ENCODE results near the gene HPSE2. TPM values are rescaled to one million over a fixed set of nuclear protein-coding genes. Genes with fewer than 3 reads are reported as not detected.
"Not testable (repeated sequence)": the region's sequence is repeated elsewhere in the genome, so short reads cannot be mapped to it uniquely, and the experiment has no call there.

Gene HPSE2
- total RNA-seq, 1 donor from 2014 or later = not detected

DNA sequence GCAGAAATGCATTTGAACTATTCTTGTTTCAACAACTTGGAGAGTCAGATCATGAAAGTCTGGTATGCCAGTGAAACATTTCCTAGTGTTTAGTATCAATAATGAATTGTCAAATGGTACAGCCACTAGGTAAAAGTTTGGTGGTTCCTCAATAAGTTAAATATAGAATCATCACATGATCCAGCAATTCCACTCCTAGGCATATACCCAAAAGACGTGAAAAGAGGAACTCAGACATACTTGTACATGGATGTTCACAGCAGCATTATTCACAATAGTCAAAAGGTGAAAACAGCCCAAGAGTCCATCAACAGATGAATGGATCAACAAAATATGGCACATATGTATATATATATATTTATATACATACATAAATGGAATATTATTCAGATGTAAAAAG, 721.9 kb downstream of the HPSE2 start:
- DNase-seq (ENCODE audit: low read depth) = no peak

DNA sequence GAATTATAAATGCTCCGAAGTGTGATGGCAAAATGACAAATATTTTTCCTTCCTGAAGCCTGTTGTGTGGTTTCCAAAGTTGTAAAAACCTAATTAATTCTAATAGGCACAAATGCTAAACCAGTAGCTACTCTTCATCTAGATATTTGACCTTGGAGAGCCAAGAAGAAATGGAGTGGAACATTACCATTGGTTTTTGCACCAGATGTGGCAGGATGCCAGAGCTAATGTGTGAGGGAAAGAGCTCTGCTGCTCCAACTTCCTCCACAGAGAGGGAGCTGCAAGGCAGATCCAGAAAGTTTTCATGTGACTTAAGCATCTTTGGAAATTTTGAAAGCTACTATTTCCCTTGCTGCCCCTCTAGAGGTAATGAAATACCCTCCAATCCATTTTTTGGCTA, 723.8 kb downstream of the HPSE2 start:
- no peak for DNase-seq (ENCODE audit: low read depth)

DNA sequence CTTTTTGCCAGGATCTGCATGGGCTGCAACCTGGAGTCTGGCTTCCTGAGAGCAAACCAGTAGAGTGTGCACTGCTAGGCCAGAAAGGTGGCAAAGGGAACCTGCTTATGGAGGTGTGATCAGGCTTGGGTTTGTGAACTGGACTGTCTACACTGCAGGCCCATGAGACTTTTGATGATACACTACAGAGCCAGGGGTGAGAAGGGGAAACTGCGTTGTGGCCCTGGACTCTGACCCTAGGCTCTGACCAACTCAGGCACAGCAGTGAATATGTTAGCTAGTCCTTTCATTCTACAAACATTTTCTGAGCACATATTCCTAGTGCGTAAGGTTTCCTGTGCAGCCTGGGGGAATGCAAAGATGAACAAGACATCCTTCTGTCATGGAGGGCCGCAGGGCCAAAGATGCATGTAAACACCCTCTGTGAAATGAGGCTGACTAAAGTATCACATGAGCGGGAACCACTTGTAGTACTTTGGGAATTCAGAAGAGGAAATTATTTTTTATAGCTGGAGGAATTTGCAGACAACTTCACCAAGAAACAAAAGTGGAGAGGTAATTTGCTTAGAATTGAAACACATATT, 725.1 kb downstream of the HPSE2 start:
- DNase-seq (ENCODE audit: low read depth) = no peak

DNA sequence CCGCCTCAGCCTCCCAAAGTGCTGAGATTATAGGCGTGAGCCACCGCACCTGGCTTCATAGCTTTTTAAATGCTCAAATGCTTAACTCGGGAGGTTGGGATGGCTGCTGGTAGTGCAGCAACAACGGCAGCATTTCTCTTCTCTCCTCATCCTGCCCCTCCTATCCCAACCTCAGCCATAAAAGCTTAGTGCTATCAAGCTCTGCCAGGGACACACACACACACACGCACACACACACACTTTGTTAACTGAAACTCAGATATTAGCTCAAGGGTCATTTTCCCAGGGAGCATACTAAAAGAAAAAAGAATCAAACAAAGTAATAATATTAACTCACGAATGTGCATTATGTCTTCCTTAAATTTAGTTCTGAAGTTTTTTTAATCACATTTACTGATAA, 725.9 kb downstream of the HPSE2 start:
- no peak for DNase-seq (ENCODE audit: low read depth)

- not testable (repeated sequence) for DNase-seq (ENCODE audit: low read depth)
Observed at GRCh38 chr10:98502535-98502934, 733.1 kb downstream of the HPSE2 start.

- no peak for DNase-seq (ENCODE audit: low read depth)
Observed at GRCh38 chr10:98492763-98493162, 742.9 kb downstream of the HPSE2 start.

DNA sequence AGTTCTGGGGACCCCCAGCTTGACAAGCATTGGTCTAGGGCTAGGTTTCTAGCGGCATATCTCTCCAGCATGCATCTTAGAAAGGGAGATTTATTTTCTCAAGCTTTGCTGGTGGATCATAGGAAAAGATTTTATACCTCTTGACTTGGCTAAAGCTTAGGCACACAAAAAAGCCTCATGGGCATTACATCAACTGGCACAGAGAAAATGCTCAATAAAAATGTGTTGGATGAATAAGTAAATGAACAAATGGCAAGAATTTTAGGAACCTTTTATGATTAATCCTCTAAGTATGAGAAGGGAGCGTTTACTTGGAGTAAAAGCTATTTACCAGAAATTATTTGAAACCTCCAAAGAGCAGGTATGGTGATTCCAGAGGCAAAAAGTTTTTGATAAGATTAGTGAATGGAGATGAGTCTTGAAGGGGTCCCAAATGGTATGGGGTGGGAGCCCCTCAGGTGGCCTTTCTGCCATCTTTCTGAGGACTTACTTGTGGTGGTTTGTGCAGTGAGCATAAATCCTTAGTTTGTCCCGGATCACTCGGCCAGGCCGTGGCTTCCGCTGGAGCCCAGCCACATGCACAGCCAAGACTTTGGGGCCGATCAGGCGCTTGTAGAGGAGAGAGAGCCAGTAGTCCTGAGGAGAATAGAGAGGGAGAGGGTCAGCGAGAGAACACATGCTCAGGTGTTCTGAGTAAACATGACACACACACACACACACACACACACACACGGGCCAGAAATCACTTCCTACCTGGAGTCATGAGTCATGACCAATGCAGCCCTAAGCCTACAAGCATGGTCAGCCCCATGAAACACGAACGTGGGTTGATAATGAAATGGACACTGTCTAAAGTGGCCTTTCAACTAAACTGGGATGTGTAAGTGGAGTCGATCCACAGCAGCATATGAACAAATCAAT, 745.8 kb downstream of the HPSE2 start:
- DNase-seq (ENCODE audit: low read depth) = no peak

- no peak for DNase-seq (ENCODE audit: low read depth)
Observed at GRCh38 chr10:98488669-98489430, 746.8 kb downstream of the HPSE2 start.

DNA sequence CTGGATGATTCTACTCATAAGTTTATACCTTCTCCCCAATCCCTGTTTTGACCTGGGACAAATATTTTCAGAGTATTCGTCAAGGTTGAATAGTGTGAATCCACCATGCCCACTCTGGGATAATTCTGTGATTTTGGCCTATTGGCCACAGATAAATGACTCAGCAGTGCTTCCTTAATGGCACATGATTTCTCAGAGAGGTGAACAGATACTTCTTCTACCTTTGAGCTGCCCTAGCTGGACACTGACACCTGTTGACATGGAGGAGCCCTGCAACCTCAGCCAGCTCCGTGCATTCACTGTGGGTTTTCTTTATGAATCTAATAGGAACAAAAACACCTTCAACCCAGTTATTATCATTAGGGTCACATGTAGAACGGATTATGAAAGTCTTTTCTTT, 748.0 kb downstream of the HPSE2 start:
- DNase-seq (ENCODE audit: low read depth) = no peak

DNA sequence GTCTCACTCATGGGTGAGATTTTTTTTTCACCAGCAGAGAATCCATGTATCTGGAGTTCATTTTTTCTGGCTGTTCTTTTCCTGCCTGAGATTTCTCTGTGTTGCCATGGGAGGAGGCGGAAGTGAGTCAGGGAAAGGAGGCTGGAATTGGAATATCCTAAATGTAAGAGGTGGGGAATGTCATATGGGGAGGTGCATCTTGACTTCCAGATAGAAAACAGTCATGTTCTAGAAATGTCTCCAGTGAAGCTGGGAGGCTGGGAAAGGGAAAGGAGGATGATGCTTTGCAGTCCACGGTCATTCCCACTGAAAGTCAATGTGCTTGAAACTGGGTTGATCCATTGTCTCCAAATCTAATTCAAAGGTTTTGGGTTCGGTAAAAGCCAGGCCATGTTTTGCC, 749.2 kb downstream of the HPSE2 start:
- DNase-seq (ENCODE audit: low read depth) = no peak

- DNase-seq (ENCODE audit: low read depth) = no peak
Observed at GRCh38 chr10:98485959-98486358, 749.7 kb downstream of the HPSE2 start.

GRCh38 chr10:98483658-98484057, 752.0 kb downstream of the HPSE2 start:
- DNase-seq (ENCODE audit: low read depth) = no peak

GRCh38 chr10:98482096-98482495, 753.6 kb downstream of the HPSE2 start:
- peak; percentile 21 for DNase-seq (ENCODE audit: low read depth)

DNA sequence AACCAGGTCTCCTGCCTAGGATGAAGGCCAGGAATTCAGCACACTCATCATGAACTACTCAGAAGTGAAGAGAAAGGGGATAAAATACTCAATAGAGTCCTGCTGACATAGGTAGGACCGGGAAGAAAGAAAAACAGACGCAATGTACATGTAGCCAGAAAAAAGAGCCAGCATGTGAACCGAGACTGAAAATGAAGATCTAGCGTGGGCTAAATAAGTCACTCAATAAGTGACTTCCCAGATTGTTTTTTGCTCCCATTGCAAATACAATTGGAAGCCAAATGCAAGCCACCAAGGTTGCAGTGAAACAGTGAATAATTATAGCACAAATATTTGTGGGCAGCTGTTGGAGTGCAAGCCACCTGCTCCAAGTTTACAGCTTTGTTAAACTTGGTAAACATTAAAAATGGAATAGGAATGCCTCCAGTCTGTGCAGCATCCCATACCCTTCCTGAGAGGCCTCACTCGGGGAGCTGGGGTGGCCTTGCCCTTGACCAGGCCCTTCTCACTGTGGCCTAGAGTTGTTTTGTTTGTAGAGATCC, 754.2 kb downstream of the HPSE2 start:
- DNase-seq (ENCODE audit: low read depth) = peak; percentile 78

- no peak for DNase-seq (ENCODE audit: low read depth)
Observed at GRCh38 chr10:98478430-98479222, 757.0 kb downstream of the HPSE2 start.

- DNase-seq (ENCODE audit: low read depth) = no peak
Observed at GRCh38 chr10:98477861-98478260, 757.8 kb downstream of the HPSE2 start.

GRCh38 chr10:98474628-98475027, 761.0 kb downstream of the HPSE2 start:
- DNase-seq (ENCODE audit: low read depth) = no peak

GRCh38 chr10:98472196-98472595, 763.5 kb downstream of the HPSE2 start:
- no peak for DNase-seq (ENCODE audit: low read depth)

DNA sequence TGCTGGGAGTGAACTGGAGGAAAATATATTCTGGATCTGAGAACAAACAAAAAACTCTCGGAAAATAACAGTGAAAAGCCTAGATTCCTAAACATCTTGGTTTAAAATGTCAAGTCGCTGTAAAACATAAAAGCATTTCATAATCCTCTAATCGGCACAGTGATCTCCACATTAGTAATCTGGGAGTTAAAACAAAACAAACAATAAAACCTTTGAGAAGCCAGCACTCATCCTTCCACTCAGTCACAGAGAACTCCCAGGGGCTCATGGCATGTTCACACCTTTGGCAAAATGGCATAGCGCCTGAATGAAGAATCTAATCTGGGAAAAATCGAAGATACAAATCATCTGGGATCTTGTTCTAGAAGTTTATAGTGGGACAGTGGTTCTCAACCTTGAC, 764.8 kb downstream of the HPSE2 start:
- DNase-seq (ENCODE audit: low read depth) = no peak

DNA sequence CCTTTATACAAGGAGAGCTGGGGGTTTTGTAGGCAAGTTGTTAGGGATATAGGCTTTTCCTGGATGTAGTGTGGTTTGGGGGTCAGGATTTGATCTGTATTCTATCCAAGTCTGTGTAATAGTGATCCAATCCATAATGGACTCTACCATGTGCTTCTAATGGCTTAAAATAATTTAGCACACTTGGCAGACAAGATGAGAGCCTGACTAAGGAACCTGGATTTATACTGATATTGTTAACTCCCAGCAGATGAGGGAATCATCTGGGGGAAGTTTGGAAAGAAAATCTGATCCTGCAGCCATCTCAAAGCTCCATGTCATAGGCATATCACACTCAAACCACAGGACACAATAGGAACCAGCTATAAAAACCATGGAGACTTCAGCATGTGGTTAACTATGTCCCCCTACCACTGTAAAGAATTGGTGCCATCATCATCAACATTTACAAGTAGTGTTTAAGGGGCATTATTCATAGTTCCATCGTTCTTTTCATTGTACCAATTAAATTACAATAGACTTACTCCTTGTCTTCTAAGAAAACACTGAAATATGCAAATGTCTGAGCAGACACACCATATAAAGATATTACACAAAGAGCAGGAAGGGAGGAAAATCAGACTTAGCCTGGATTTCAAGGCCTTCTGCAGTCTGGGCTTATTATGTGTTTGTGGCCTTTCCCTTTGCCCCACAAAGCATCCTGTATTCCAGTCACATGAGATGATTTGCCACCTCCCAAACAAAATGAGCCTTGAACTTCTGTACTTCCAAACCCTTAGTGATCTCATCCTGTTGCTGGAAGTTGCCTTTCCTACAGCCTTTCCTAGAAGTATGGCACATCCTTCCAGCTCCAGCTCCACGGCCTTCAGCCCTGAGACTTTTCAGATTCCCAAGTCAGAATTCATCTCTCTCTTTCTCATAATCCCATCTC, 766.4 kb downstream of the HPSE2 start:
- no peak for DNase-seq (ENCODE audit: low read depth)
